Kidney epithelial cell (primary cell): Measurements from ENCODE around the gene LMO1. TPM values are rescaled to one million over a fixed set of nuclear protein-coding genes. Genes with fewer than 3 reads are reported as not detected.

Source experiments
- DNase-seq: peaks from one replicate; pipeline ENCODE4 v3.0.0-alpha.2; 2010; ENCODE audit warnings: low read depth
- H3K27me3 ChIP-seq: 2 replicates; pipeline ENCODE4 v1.6.0; 2011; ENCODE audit warnings: low read length; ENCODE audit not compliant: control insufficient read depth, insufficient read depth
- H3K36me3 ChIP-seq: 2 replicates; pipeline ENCODE4 v1.5.1; 2011; ENCODE audit warnings: low read length; ENCODE audit not compliant: control insufficient read depth, insufficient read depth
- H3K4me3 ChIP-seq: 2 replicates; pipeline ENCODE4 v1.5.1; 2011; ENCODE audit warnings: low read depth, mild to moderate bottlenecking, control low read depth, low read length
- CTCF ChIP-seq: IDR thresholded peaks from 2 replicates; pipeline ENCODE4 v1.5.1; 2011; ENCODE audit warnings: mild to moderate bottlenecking, moderate library complexity, low read length, control low read depth, inconsistent platforms; ENCODE audit not compliant: insufficient read depth, poor library complexity, severe bottlenecking
- total RNA-seq: library from RNA; depleted of rRNA; stranded (reverse); fragments of >200 nt; gene quantifications from 2 replicates; pipeline ENCODE4 v1.2.3, GENCODE V29; 2015

The LMO1 gene
- total RNA-seq, 1 donor from 2014 or later: 0.50 TPM

- Histone ChIP-seq H3K36me3 (no peaks in the 10 kb centered on the region), H3K27me3 (peaks cover 7% of the 10 kb centered on the region)
Measured at GRCh38 chr11:8283100-8283464, 19.4 kb upstream of the LMO1 start.

GRCh38 chr11:8282631-8283030 is 19.0 kb upstream of the LMO1 start:
- no peaks in the 10 kb centered on the region for H3K36me3 ChIP-seq
- peaks cover 9% of the 10 kb centered on the region for H3K27me3 ChIP-seq
- no peak for TF ChIP-seq CTCF
- H3K4me3 ChIP-seq: no peak overlapping the region
- DNase-seq: no peak

More at GRCh38 chr11:8283100-8283464, 19.4 kb upstream of the LMO1 start:
- no peak for TF ChIP-seq CTCF
- H3K4me3 ChIP-seq: no peak overlapping the region
- no peak for DNase-seq

GRCh38 chr11:8281266-8281665 is 17.6 kb upstream of the LMO1 start:
- no peak for TF ChIP-seq CTCF
- Histone ChIP-seq H3K27me3 (peaks cover 9% of the 10 kb centered on the region), H3K4me3 (no peak overlapping the region), H3K36me3 (no peaks in the 10 kb centered on the region)
- no peak for DNase-seq

GRCh38 chr11:8277691-8278090 is 14.0 kb upstream of the LMO1 start:
- Histone ChIP-seq H3K27me3 (peaks cover 8% of the 10 kb centered on the region), H3K36me3 (no peaks in the 10 kb centered on the region), H3K4me3 (no peak overlapping the region)
- no peak for DNase-seq
- TF ChIP-seq CTCF: no peak

- no peak overlapping the region for H3K4me3 ChIP-seq
- TF ChIP-seq CTCF: no peak
- DNase-seq: no peak
- peaks cover 2% of the 10 kb centered on the region for H3K27me3 ChIP-seq
- no peaks in the 10 kb centered on the region for H3K36me3 ChIP-seq
Measured at GRCh38 chr11:8276528-8276927, 12.8 kb upstream of the LMO1 start.

GRCh38 chr11:8273287-8273686 is 9.6 kb upstream of the LMO1 start:
- Histone ChIP-seq H3K27me3 (peaks cover 28% of the 10 kb centered on the region), H3K36me3 (no peaks in the 10 kb centered on the region), H3K4me3 (no peak overlapping the region)
- DNase-seq: no peak
- no peak for TF ChIP-seq CTCF
